GM23338 (cell line): ENCODE data around the gene FBXW2.

ENCODE experiments used
- CREB1 ChIP-seq: fragments of 250-450 bp; sonication (Bioruptor Pico); IDR thresholded peaks from 2 replicates; pipeline ENCODE4 v1.5.0; 2020; ENCODE audit warnings: low read depth, mild to moderate bottlenecking, moderate library complexity
- CTCF ChIP-seq, 2 experiments: fragments of 200-600 bp in 1 of 2; sonication (generic) in 1 of 2; conservative IDR thresholded peaks; 2 replicates each; pipeline versions ENCODE4 v1.5.1 to v1.6.1; 2016 to 2017; ENCODE audit warnings: antibody characterized with exemption in 2 of 2, low read depth in 2 of 2, mild to moderate bottlenecking in 2 of 2, moderate library complexity in 1 of 2
- ETS1 ChIP-seq: IDR thresholded peaks from 2 replicates; pipeline ENCODE4 v1.6.1; 2016; ENCODE audit warnings: antibody characterized with exemption
- EZH2 ChIP-seq: fragments of 200-600 bp; sonication (generic); IDR thresholded peaks from one replicate; pipeline ENCODE4 v1.8.0; 2017; ENCODE audit warnings: antibody characterized with exemption, mild to moderate bottlenecking, low read depth; ENCODE audit not compliant: unreplicated experiment
- EZH2phosphoT487 ChIP-seq: fragments of 200-600 bp; sonication (generic); IDR thresholded peaks from one replicate; pipeline ENCODE4 v1.8.1; 2018; ENCODE audit warnings: antibody characterized with exemption; ENCODE audit not compliant: unreplicated experiment
- JUNB ChIP-seq: IDR thresholded peaks from one replicate; pipeline ENCODE4 v1.6.1; 2016; ENCODE audit warnings: antibody characterized with exemption; ENCODE audit not compliant: unreplicated experiment
- NANOG ChIP-seq: IDR thresholded peaks from 2 replicates; pipeline ENCODE4 v1.6.1; 2016; ENCODE audit warnings: antibody characterized with exemption, borderline replicate concordance
- POLR2AphosphoS5 ChIP-seq: IDR thresholded peaks from 2 replicates; pipeline ENCODE4 v1.6.1; 2016; ENCODE audit warnings: antibody characterized with exemption, low read depth
- REST ChIP-seq: IDR thresholded peaks from one replicate; pipeline ENCODE4 v1.6.1; 2018; ENCODE audit warnings: antibody characterized with exemption; ENCODE audit not compliant: unreplicated experiment
- STAT1 ChIP-seq: IDR thresholded peaks from one replicate; pipeline ENCODE4 v1.6.1; 2016; ENCODE audit warnings: antibody characterized with exemption; ENCODE audit not compliant: unreplicated experiment
- ZNF114 ChIP-seq: fragments of 250-450 bp; sonication (Bioruptor Pico); IDR thresholded peaks from 2 replicates; pipeline ENCODE4 v1.5.0; 2020; ENCODE audit warnings: mild to moderate bottlenecking, moderate library complexity
- ZNF331 ChIP-seq: fragments of 250-450 bp; sonication (Bioruptor Pico); IDR thresholded peaks from 2 replicates; pipeline ENCODE4 v1.5.0; 2020; ENCODE audit warnings: low read depth, mild to moderate bottlenecking, moderate library complexity
- ZNF462 ChIP-seq: fragments of 250-450 bp; sonication (Bioruptor Pico); IDR thresholded peaks from 2 replicates; pipeline ENCODE4 v1.5.0; 2020; ENCODE audit warnings: mild to moderate bottlenecking, moderate library complexity

- no peak for TF ChIP-seq EZH2
- TF ChIP-seq EZH2phosphoT487 = no peak
- no peak for TF ChIP-seq CTCF (conservative IDR thresholded peaks at IDR 0.05; ENCODE audit: low read depth in 2 of 2)
- TF ChIP-seq ZNF462 = no peak
- no peak for TF ChIP-seq POLR2AphosphoS5
- no peak for TF ChIP-seq CREB1 (CRISPR knock-in tag)
- no peak for TF ChIP-seq REST
- no peak for TF ChIP-seq ZNF331
- TF ChIP-seq JUNB = no peak
- TF ChIP-seq ZNF114 (CRISPR knock-in tag) = no peak
- no peak for TF ChIP-seq STAT1
- no peak for TF ChIP-seq ETS1
- no peak for TF ChIP-seq NANOG
Observed at GRCh38 chr9:120713257-120714087, 79.7 kb downstream of the FBXW2 start.
